Suppressor macrophage (primary cell): Measurements from ENCODE around the gene CDC42EP1.
"Not testable (repeated sequence)": the region's sequence is repeated elsewhere in the genome, so short reads cannot be mapped to it uniquely, and the experiment has no call there.

ENCODE experiments used
- DNase-seq, 4 experiments: peaks; one replicate each; pipeline ENCODE4 v3.0.0-alpha.2; 2020 to 2022

CDC42EP1 gene

GRCh38 chr22:37588546-37589215 is 28.4 kb downstream of the CDC42EP1 start:
- DNase-seq = no peak

GRCh38 chr22:37589636-37590035 is 29.4 kb downstream of the CDC42EP1 start:
- DNase-seq = no peak

GRCh38 chr22:37591081-37591480 is 30.8 kb downstream of the CDC42EP1 start:
- not testable (repeated sequence) for DNase-seq

GRCh38 chr22:37591823-37592404 is 31.6 kb downstream of the CDC42EP1 start:
- no peak for DNase-seq

GRCh38 chr22:37594237-37594636 is 34.0 kb downstream of the CDC42EP1 start:
- DNase-seq = no peak

GRCh38 chr22:37599153-37599552 is 38.9 kb downstream of the CDC42EP1 start:
- peak in 3 of 4 experiments; percentile 55 to 62 (median 61) for DNase-seq

GRCh38 chr22:37601203-37601539 is 40.9 kb downstream of the CDC42EP1 start:
- no peak for DNase-seq

- peak in 2 of 4 experiments; percentile 35 to 38 for DNase-seq
Observed at GRCh38 chr22:37601540-37602442, 41.5 kb downstream of the CDC42EP1 start.

GRCh38 chr22:37602546-37603277 is 42.4 kb downstream of the CDC42EP1 start:
- DNase-seq = not testable (repeated sequence)

GRCh38 chr22:37604074-37604473 is 43.8 kb downstream of the CDC42EP1 start:
- no peak for DNase-seq

GRCh38 chr22:37604875-37605274 is 44.6 kb downstream of the CDC42EP1 start:
- DNase-seq = peak; percentile 41 to 73 (median 68)

GRCh38 chr22:37607010-37607934 is 47.0 kb downstream of the CDC42EP1 start:
- DNase-seq = peak; percentile 53 to 85 (median 70)

- DNase-seq = no peak
Observed at GRCh38 chr22:37607935-37608476, 47.7 kb downstream of the CDC42EP1 start.

GRCh38 chr22:37608477-37609239 is 48.4 kb downstream of the CDC42EP1 start, which contains the start of gene GGA1:
GGA1 (plus strand) TSS chr22:37608834; CDS start chr22:37608861, 27 bp downstream.
- peak; percentile 98 to 100 (median 99) for DNase-seq

GRCh38 chr22:37609240-37610152 is 49.2 kb downstream of the CDC42EP1 start:
- DNase-seq = peak in 3 of 4 experiments; percentile 22 to 59 (median 39)

- DNase-seq = peak in 3 of 4 experiments; percentile 40 to 72 (median 71)
Observed at GRCh38 chr22:37610153-37610475, 49.8 kb downstream of the CDC42EP1 start.

- peak; percentile 94 to 99 (median 97) for DNase-seq
Observed at GRCh38 chr22:37610480-37611129, 50.3 kb downstream of the CDC42EP1 start.

- peak; percentile 58 to 80 (median 72) for DNase-seq
Observed at GRCh38 chr22:37611207-37611606, 50.9 kb downstream of the CDC42EP1 start.
